Neural cell (in vitro differentiated cells): ENCODE data around the gene ZNF778. TPM values are rescaled to one million over a fixed set of nuclear protein-coding genes. Genes with fewer than 3 reads are reported as not detected.

Source experiments
- H2AFZ ChIP-seq: fragments of 200-600, 300-800 bp; sonication (generic), shearing (Covaris generic); 2 replicates; pipeline ENCODE4 v1.6.0; 2014; ENCODE audit warnings: low read depth, mild to moderate bottlenecking, antibody characterized with exemption, low read length, moderate library complexity
- H3F3A ChIP-seq: fragments of 200-600 bp; shearing (Covaris generic); 2 replicates; pipeline ENCODE4 v1.6.1; 2016; ENCODE audit warnings: mild to moderate bottlenecking, moderate library complexity, mixed read lengths, antibody characterized with exemption, low read length; ENCODE audit not compliant: insufficient read depth, poor library complexity, severe bottlenecking
- H3K27ac ChIP-seq: fragments of 200-600, 300-800 bp; sonication (generic), shearing (Covaris generic); 2 replicates; pipeline ENCODE4 v1.5.1; 2014; ENCODE audit warnings: mild to moderate bottlenecking, low read length, moderate library complexity
- H3K27me3 ChIP-seq: fragments of 300-800, 200-600 bp; sonication (generic), shearing (Covaris generic); 2 replicates; pipeline ENCODE4 v1.6.0; 2014; ENCODE audit warnings: mild to moderate bottlenecking, low read depth, low read length, moderate library complexity; ENCODE audit not compliant: insufficient read depth
- H3K36me3 ChIP-seq: fragments of 300-800, 200-600 bp; sonication (generic), shearing (Covaris generic); 2 replicates; pipeline ENCODE4 v1.5.1; 2014; ENCODE audit warnings: mild to moderate bottlenecking, antibody characterized with exemption, low read length, moderate library complexity; ENCODE audit not compliant: insufficient read depth
- H3K4me2 ChIP-seq: fragments of 300-800, 200-600 bp; sonication (generic), shearing (Covaris generic); 2 replicates; pipeline ENCODE4 v1.6.0; 2014; ENCODE audit warnings: mild to moderate bottlenecking, low read length
- H3K4me3 ChIP-seq: fragments of 300-800, 200-600 bp; sonication (generic), shearing (Covaris generic); 2 replicates; pipeline ENCODE4 v1.5.1; 2014; ENCODE audit warnings: mild to moderate bottlenecking, low read length, moderate library complexity
- H3K79me2 ChIP-seq: fragments of 200-600 bp; shearing (Covaris generic); replicated peaks from 2 replicates; pipeline ENCODE4 v1.6.0; 2014; ENCODE audit warnings: mild to moderate bottlenecking, low read length, moderate library complexity; ENCODE audit not compliant: insufficient read depth
- H3K9ac ChIP-seq: fragments of 300-800, 200-600 bp; sonication (generic), shearing (Covaris generic); 2 replicates; pipeline ENCODE4 v1.6.1; 2016; ENCODE audit warnings: mild to moderate bottlenecking, low read length, mixed read lengths
- H3K9me2 ChIP-seq: fragments of 200-600 bp; shearing (Covaris generic); 2 replicates; pipeline ENCODE4 v1.6.1; 2016; ENCODE audit warnings: mild to moderate bottlenecking, low read length, mixed read lengths; ENCODE audit not compliant: insufficient read depth
- H3K9me3 ChIP-seq: fragments of 200-600, 300-800 bp; sonication (generic), shearing (Covaris generic); 2 replicates; pipeline ENCODE4 v1.6.1; 2016; ENCODE audit warnings: mild to moderate bottlenecking, mixed run types, low read length, moderate library complexity, mixed read lengths
- H4K20me1 ChIP-seq: fragments of 200-600 bp; shearing (Covaris generic); 2 replicates; pipeline ENCODE4 v1.6.1; 2016; ENCODE audit warnings: mild to moderate bottlenecking, mixed run types; ENCODE audit not compliant: insufficient read depth
- CTCF ChIP-seq: fragments of 450-650 bp; IDR thresholded peaks from 2 replicates; pipeline ENCODE4 v1.5.1; 2014; ENCODE audit warnings: antibody characterized with exemption, mild to moderate bottlenecking, moderate library complexity; ENCODE audit not compliant: poor library complexity, severe bottlenecking
- EZH2 ChIP-seq: fragments of 200-600, 300-800 bp; shearing (Covaris generic), sonication (generic); IDR thresholded peaks from 2 replicates; pipeline ENCODE4 v1.6.1; 2014; ENCODE audit warnings: antibody characterized with exemption, low read length, borderline replicate concordance, mild to moderate bottlenecking; ENCODE audit not compliant: insufficient read depth, poor library complexity, severe bottlenecking
- MXI1 ChIP-seq: fragments of 450-650 bp; conservative IDR thresholded peaks from 2 replicates; pipeline ENCODE4 v1.6.1; 2014; ENCODE audit warnings: antibody characterized with exemption, mild to moderate bottlenecking; ENCODE audit not compliant: poor library complexity, severe bottlenecking
- POLR2AphosphoS5 ChIP-seq: IDR thresholded peaks from 2 replicates; pipeline ENCODE4 v1.6.1; 2012
- RAD21 ChIP-seq: fragments of 450-650 bp; conservative IDR thresholded peaks from 2 replicates; pipeline ENCODE4 v1.6.1; 2014; ENCODE audit warnings: antibody characterized with exemption, mild to moderate bottlenecking, moderate library complexity
- REST ChIP-seq: IDR thresholded peaks from 2 replicates; pipeline ENCODE4 v1.6.1; 2012; ENCODE audit warnings: borderline replicate concordance
- SMC3 ChIP-seq: fragments of 450-650 bp; conservative IDR thresholded peaks from 2 replicates; pipeline ENCODE4 v1.6.1; 2014; ENCODE audit warnings: antibody characterized with exemption, mild to moderate bottlenecking, moderate library complexity; ENCODE audit not compliant: poor library complexity
- TAF1 ChIP-seq: IDR thresholded peaks from 2 replicates; pipeline ENCODE4 v1.6.1; 2012; ENCODE audit warnings: low read depth
- polyA plus RNA-seq: library from polyadenylated mRNA; depleted of rRNA; stranded (reverse); fragments of >200 nt; gene quantifications from 2 replicates; pipeline ENCODE4 v1.2.3, GENCODE V29; 2014

ZNF778 gene
- polyA plus RNA-seq, 1 donor from 2014 or later, result 14.7 TPM

- no peaks in the 10 kb centered on the region for H3K9me3 ChIP-seq
Observed at GRCh38 chr16:89242795-89243200, 25.3 kb downstream of the ZNF778 start.

GRCh38 chr16:89243664-89244063, 26.2 kb downstream of the ZNF778 start:
- Histone ChIP-seq H3K36me3 (no peaks in the 10 kb centered on the region), H3F3A (peaks cover 6% of the 10 kb centered on the region), H2AFZ (no peak overlapping the region), H3K79me2 (no peaks in the 10 kb centered on the region), H3K9me2 (no peaks in the 10 kb centered on the region), H3K9me3 (no peaks in the 10 kb centered on the region), H3K9ac (no peak overlapping the region), H3K27me3 (no peaks in the 10 kb centered on the region), H4K20me1 (no peaks in the 10 kb centered on the region), H3K27ac (no peak overlapping the region), H3K4me3 (no peak overlapping the region), H3K4me2 (no peak overlapping the region)
- TF ChIP-seq RAD21, result no peak
- TF ChIP-seq POLR2AphosphoS5, result no peak
- no peak for TF ChIP-seq MXI1
- TF ChIP-seq EZH2, result no peak
- no peak for TF ChIP-seq TAF1
- no peak for TF ChIP-seq REST
- TF ChIP-seq CTCF, result no peak

More at GRCh38 chr16:89242795-89243200, 25.3 kb downstream of the ZNF778 start:
- no peaks in the 10 kb centered on the region for H4K20me1 ChIP-seq
- no peaks in the 10 kb centered on the region for H3K9me2 ChIP-seq
- no peak overlapping the region for H3K4me2 ChIP-seq
- no peaks in the 10 kb centered on the region for H3K79me2 ChIP-seq
- no peaks in the 10 kb centered on the region for H3K36me3 ChIP-seq
- no peak overlapping the region for H3K9ac ChIP-seq
- H3K27ac ChIP-seq, result no peak overlapping the region
- no peak overlapping the region for H2AFZ ChIP-seq
- H3F3A ChIP-seq, result peaks cover 6% of the 10 kb centered on the region
- no peaks in the 10 kb centered on the region for H3K27me3 ChIP-seq
- H3K4me3 ChIP-seq, result no peak overlapping the region
- TF ChIP-seq TAF1 (no peak), RAD21 (no peak), SMC3 (no peak), EZH2 (no peak), POLR2AphosphoS5 (no peak), REST (no peak), CTCF (no peak)
